HepG2 (cell line): ENCODE results near the gene PIMREG. TPM values are rescaled to one million over a fixed set of nuclear protein-coding genes. Genes with fewer than 3 reads are reported as not detected.

Experiments
- ATAC-seq: fragments of 200-7000 bp; cut with Tn5 transposase; 3 replicates; pipeline ENCODE4 v1.9.1; 2020; ENCODE audit warnings: mild to moderate bottlenecking, moderate library complexity
- BruUV-seq: library from RNA; stranded (reverse); fragments of 400-500 nt; replicated peaks from 2 replicates; lab custom pipeline; 2021; lab: Mats Ljungman, UMichigan
- CTCF ChIA-PET: fragments of 300-600 bp; formaldehyde crosslinking; extraction: SDS; loops from one replicate; lab custom pipeline; 2021; ENCODE audit warnings: low total read pairs, inconsistent platforms, low intra/inter-chr PET ratio; lab: Yijun Ruan, JAX
- POLR2A ChIA-PET: fragments of 350-600 bp; sonication (Branson Sonifier 250); formaldehyde crosslinking; loops from one replicate; lab custom pipeline; 2020; ENCODE audit warnings: antibody characterized with exemption, inconsistent platforms; lab: Yijun Ruan, JAX
- DNase-seq: peaks from one replicate; pipeline ENCODE4 v3.0.0-alpha.2; 2015; ENCODE audit warnings: low spot score
- FAIRE-seq: peaks from 3 replicates; lab custom pipeline; 2011; peaks lifted over from hg19 to GRCh38; lab: Jason Lieb, UNC
- H2AFZ ChIP-seq: one replicate; pipeline ENCODE4 v1.6.1; 2011; ENCODE audit warnings: low read length, inconsistent platforms
- H3K27ac ChIP-seq: fragments of 300-600 bp; 3 replicates; pipeline ENCODE4 v1.8.0; 2011; ENCODE audit warnings: mixed run types, mild to moderate bottlenecking, mixed read lengths, low read length, inconsistent platforms; ENCODE audit not compliant: insufficient read depth; ENCODE audit errors: extremely low read length
- H3K27me3 ChIP-seq, 2 experiments: fragments of 200-600 bp in 1 of 2; 2 replicates in 1 of 2; 3 replicates in 1 of 2; pipeline versions ENCODE4 v1.6.0 to v1.8.0; 2011; ENCODE audit warnings: low read length in 2 of 2, mild to moderate bottlenecking in 2 of 2, moderate library complexity in 2 of 2, inconsistent platforms in 1 of 2; ENCODE audit not compliant: insufficient read depth in 2 of 2, control insufficient read depth in 1 of 2
- H3K36me3 ChIP-seq, 2 experiments: fragments of 200-600 bp in 1 of 2; replicated peaks in 1 of 2; 2 replicates in 1 of 2; 3 replicates in 1 of 2; pipeline versions ENCODE4 v1.5.1 to v1.8.0; 2011; ENCODE audit warnings: low read length in 2 of 2, inconsistent platforms in 1 of 2; ENCODE audit not compliant: insufficient read depth in 2 of 2, control insufficient read depth in 1 of 2
- H3K4me1 ChIP-seq: 2 replicates; pipeline ENCODE4 v1.5.1; 2012; ENCODE audit warnings: low read length, inconsistent platforms; ENCODE audit not compliant: insufficient read depth
- H3K4me2 ChIP-seq: 2 replicates; pipeline ENCODE4 v1.6.0; 2011; ENCODE audit warnings: low read depth, low read length, inconsistent platforms
- H3K4me3 ChIP-seq, 3 experiments: fragments of 200-600 bp in 1 of 3; sonication (generic), shearing (Covaris generic) in 1 of 3; replicated peaks in 1 of 3; 2 replicates each; pipeline ENCODE4 v1.5.1; 2011 to 2016; ENCODE audit warnings: low read length in 3 of 3, inconsistent platforms in 2 of 3, low read depth in 2 of 3, mild to moderate bottlenecking in 2 of 3, control low read depth in 1 of 3, mixed read lengths in 1 of 3; ENCODE audit not compliant: insufficient read depth in 1 of 3
- H3K79me2 ChIP-seq: one replicate; pipeline ENCODE4 v1.6.1; 2011; ENCODE audit warnings: low read length, inconsistent platforms; ENCODE audit not compliant: insufficient read depth
- H3K9ac ChIP-seq: 2 replicates; pipeline ENCODE4 v1.6.0; 2011; ENCODE audit warnings: mild to moderate bottlenecking, low read depth, low read length, inconsistent platforms; ENCODE audit not compliant: insufficient read depth
- H3K9me3 ChIP-seq: 2 replicates; pipeline ENCODE4 v1.5.1; 2012; ENCODE audit warnings: mild to moderate bottlenecking, low read length
- H4K20me1 ChIP-seq: 2 replicates; pipeline ENCODE4 v1.6.0; 2011; ENCODE audit warnings: inconsistent platforms, mild to moderate bottlenecking, low read length, moderate library complexity; ENCODE audit not compliant: insufficient read depth
- ATM ChIP-seq: fragments of 450-650 bp; IDR thresholded peaks from 2 replicates; pipeline ENCODE4 v1.7.1; 2017; ENCODE audit warnings: mild to moderate bottlenecking, borderline replicate concordance
- CBX2 ChIP-seq, 2 experiments: fragments of 200-600 bp in 1 of 2; sonication (generic); formaldehyde crosslinking in 1 of 2; IDR thresholded peaks; 2 replicates each; pipeline versions ENCODE4 v1.7.0 to v1.8.1; 2018 to 2022; ENCODE audit warnings: low read depth in 2 of 2, low read length in 1 of 2, mild to moderate bottlenecking in 1 of 2, missing genetic modification reagents in 1 of 2
- EP300 ChIP-seq, 3 experiments: sonication (generic) in 1 of 3; formaldehyde crosslinking in 1 of 3; IDR thresholded peaks; 2 replicates each; pipeline versions ENCODE4 v1.5.1 to v1.6.1; 2011 to 2020; ENCODE audit warnings: low read depth in 2 of 3, low read length in 2 of 3, borderline replicate concordance in 1 of 3, improper control_type of control experiment in 1 of 3, mild to moderate bottlenecking in 1 of 3, missing genetic modification reagents in 1 of 3, moderate library complexity in 1 of 3
- FOXJ3 ChIP-seq: sonication (generic); formaldehyde crosslinking; IDR thresholded peaks from 2 replicates; pipeline ENCODE4 v1.4.0; 2020; ENCODE audit warnings: missing genetic modification reagents, mild to moderate bottlenecking, borderline replicate concordance
- HNF1B ChIP-seq: sonication (generic); formaldehyde crosslinking; IDR thresholded peaks from 2 replicates; pipeline ENCODE4 v1.5.1; 2020; ENCODE audit warnings: mild to moderate bottlenecking, moderate library complexity, missing genetic modification reagents
- IRF2 ChIP-seq: IDR thresholded peaks from 2 replicates; pipeline ENCODE4 v1.6.1; 2018; ENCODE audit warnings: missing genetic modification reagents, missing compliant biosample characterization
- NFIC ChIP-seq: IDR thresholded peaks from 2 replicates; pipeline ENCODE4 v1.6.1; 2012; ENCODE audit warnings: mild to moderate bottlenecking, low read length, inconsistent platforms
- POGZ ChIP-seq: sonication (generic); formaldehyde crosslinking; IDR thresholded peaks from 2 replicates; pipeline ENCODE4 v1.4.0; 2020; ENCODE audit warnings: mild to moderate bottlenecking, missing genetic modification reagents
- SMAD3 ChIP-seq: sonication (generic); formaldehyde crosslinking; IDR thresholded peaks from 2 replicates; pipeline ENCODE4 v1.4.0; 2020; ENCODE audit warnings: missing genetic modification reagents
- SNRNP70 ChIP-seq: fragments of 200-400 bp; formaldehyde crosslinking; IDR thresholded peaks from 2 replicates; pipeline ENCODE4 v1.6.1; 2017; ENCODE audit warnings: mild to moderate bottlenecking, low read depth, low read length, moderate library complexity
- THAP11 ChIP-seq: IDR thresholded peaks from 2 replicates; pipeline ENCODE4 v1.6.1; 2016; ENCODE audit warnings: missing biosample characterization, missing genetic modification reagents
- YEATS4 ChIP-seq: sonication (generic); formaldehyde crosslinking; IDR thresholded peaks from 2 replicates; pipeline ENCODE4 v1.4.0; 2020; ENCODE audit warnings: missing genetic modification reagents, borderline replicate concordance
- ZKSCAN5 ChIP-seq: sonication (generic); formaldehyde crosslinking; IDR thresholded peaks from 2 replicates; pipeline ENCODE4 v1.5.1; 2020; ENCODE audit warnings: mild to moderate bottlenecking, missing genetic modification reagents
- ZNF24 ChIP-seq: fragments of 450-650 bp; IDR thresholded peaks from 2 replicates; pipeline ENCODE4 v1.6.1; 2017; ENCODE audit warnings: antibody characterized with exemption, mild to moderate bottlenecking
- ZNF432 ChIP-seq: sonication (generic); formaldehyde crosslinking; IDR thresholded peaks from 2 replicates; pipeline ENCODE4 v1.5.0; 2020; ENCODE audit warnings: missing genetic modification reagents, mild to moderate bottlenecking, borderline replicate concordance
- WGBS: methylation state at CpG from one replicate; pipeline ENCODE4 v1.1.6; 2017; ENCODE audit warnings: low lambda C conversion rate; 5-methylcytosine and 5-hydroxymethylcytosine counted together
- in situ Hi-C: cut with HindIII; loops from 2 replicates; pipeline ENCODE4 v1.10.0; 2017; ENCODE audit warnings: low pct_unique_long_range_greater_than_20kb; ENCODE audit not compliant: extremely low pct_ligation_motif_present
- intact Hi-C: fragments of 100-400 bp; cut with micrococcal nuclease; formaldehyde crosslinking; loops from one replicate; pipeline ENCODE4 v1.10.0; 2022; ENCODE audit not compliant: unreplicated experiment
- polyA plus RNA-seq, 8 experiments: library from polyadenylated mRNA; depleted of rRNA in 3 of 8; stranded (reverse) in 7 of 8; unstranded in 1 of 8; fragments of >200 nt; fragmentation: Illumina TruSeq in 4 of 8; extraction: Trizol in 4 of 8; gene quantifications; 2 replicates each; pipeline versions ENCODE4 v1.2.1 to v1.2.3, GENCODE V29; 2011 to 2016; ENCODE audit warnings: low read depth in 4 of 8, missing spikeins in 1 of 8, mixed read lengths in 1 of 8; ENCODE audit not compliant: insufficient read depth in 1 of 8
- total RNA-seq, 5 experiments: library from RNA; depleted of rRNA; stranded (reverse); fragments of >200 nt; fragmentation: Illumina TruSeq; extraction: Trizol; gene quantifications; 2 replicates each; pipeline ENCODE4 v1.2.3, GENCODE V29; 2016; ENCODE audit warnings: low read depth in 1 of 5
- TF ChIP-seq, protein P1 (sequence below): sonication (generic); formaldehyde crosslinking; conservative IDR thresholded peaks from 2 replicates; pipeline ENCODE4 v1.4.0; 2020; ENCODE audit warnings: mild to moderate bottlenecking, missing genetic modification reagents, moderate library complexity
- TF ChIP-seq, protein P2 (sequence below): sonication (generic); formaldehyde crosslinking; IDR thresholded peaks from 2 replicates; pipeline ENCODE4 v1.4.0; 2020; ENCODE audit warnings: missing genetic modification reagents

The PIMREG gene
- total and polyA plus RNA-seq, 2 of the 13 experiments (the other 11 are each of a cell fraction or from before 2014, with no cell fraction given), result 15.6 to 30.3 TPM

DNA sequence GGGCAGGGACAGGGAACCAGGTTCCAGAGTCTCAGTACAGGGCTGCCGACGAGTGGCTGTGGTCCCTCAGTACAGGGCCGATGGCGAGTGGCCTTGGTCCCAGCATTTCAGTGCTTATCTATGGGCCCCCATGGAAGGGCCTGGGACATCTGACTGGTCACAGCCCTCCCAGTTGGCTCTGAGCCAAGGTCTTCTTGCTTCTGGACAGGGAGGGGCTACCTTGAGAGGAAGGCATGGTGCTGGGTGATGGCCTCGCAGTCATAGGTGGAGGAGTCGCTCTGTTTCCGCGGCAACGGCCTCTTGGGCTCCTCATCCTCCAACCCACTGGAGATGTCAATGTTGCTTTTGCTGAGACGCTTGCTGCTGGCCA lies 32.5 kb downstream of the PIMREG start (continued):
- TF ChIP-seq EP300 (IDR thresholded peaks at IDR 0.05; ENCODE audit: low read depth in 2 of 2, low read length in 2 of 2), result no peak
- TF ChIP-seq EP300 (CRISPR knock-in tag; IDR thresholded peaks at IDR 0.05; ENCODE audit: borderline replicate concordance), result no peak
- TF ChIP-seq NFIC, result no peak
- TF ChIP-seq FOXJ3 (CRISPR knock-in tag), result no peak
- no peak for TF ChIP-seq POGZ (CRISPR knock-in tag)
- TF ChIP-seq CBX2 (IDR thresholded peaks at IDR 0.05; ENCODE audit: low read depth, low read length), result no peak
- TF ChIP-seq CBX2 (CRISPR knock-in tag; IDR thresholded peaks at IDR 0.05; ENCODE audit: low read depth), result no peak
- no peak for TF ChIP-seq ZKSCAN5 (CRISPR knock-in tag)

- no peaks in the 10 kb centered on the region for H3K27me3 ChIP-seq
- no peak overlapping the region for H3K4me2 ChIP-seq
- H3K4me3 ChIP-seq, result no peak overlapping the region
- H2AFZ ChIP-seq, result no peak overlapping the region
- in situ Hi-C loops (no loop called here), intact Hi-C loops (loop anchor here (10.0 kb wide), 1 partner anchor 77 kb away; the partner anchor contains the start of gene PITPNM3)
- POLR2A ChIA-PET, result no interaction called here
- no peak for FAIRE-seq
- WGBS, result 21% methylated on average over 4 of the region's 14 CpGs
- no TSS peak for BruUV-seq
- DNase-seq, result no peak
- H4K20me1 ChIP-seq, result no peaks in the 10 kb centered on the region
- no peaks in the 10 kb centered on the region for H3K4me1 ChIP-seq
- CTCF ChIA-PET, result no interaction called here
- no peak overlapping the region for H3K27ac ChIP-seq
- H3K79me2 ChIP-seq, result no peaks in the 10 kb centered on the region
- no peaks in the 10 kb centered on the region for H3K36me3 ChIP-seq
- H3K9me3 ChIP-seq, result no peaks in the 10 kb centered on the region
- ATAC-seq, result no peak
- H3K9ac ChIP-seq, result no peak overlapping the region
- TF ChIP-seq THAP11 (CRISPR knock-in tag) (no peak), YEATS4 (no peak), ZNF24 (no peak), SNRNP70 (no peak), HNF1B (no peak), IRF2 (CRISPR knock-in tag) (no peak), ZNF432 (CRISPR knock-in tag) (no peak), SMAD3 (CRISPR knock-in tag) (no peak), ATM (no peak)
- TF ChIP-seq, protein P1, sequence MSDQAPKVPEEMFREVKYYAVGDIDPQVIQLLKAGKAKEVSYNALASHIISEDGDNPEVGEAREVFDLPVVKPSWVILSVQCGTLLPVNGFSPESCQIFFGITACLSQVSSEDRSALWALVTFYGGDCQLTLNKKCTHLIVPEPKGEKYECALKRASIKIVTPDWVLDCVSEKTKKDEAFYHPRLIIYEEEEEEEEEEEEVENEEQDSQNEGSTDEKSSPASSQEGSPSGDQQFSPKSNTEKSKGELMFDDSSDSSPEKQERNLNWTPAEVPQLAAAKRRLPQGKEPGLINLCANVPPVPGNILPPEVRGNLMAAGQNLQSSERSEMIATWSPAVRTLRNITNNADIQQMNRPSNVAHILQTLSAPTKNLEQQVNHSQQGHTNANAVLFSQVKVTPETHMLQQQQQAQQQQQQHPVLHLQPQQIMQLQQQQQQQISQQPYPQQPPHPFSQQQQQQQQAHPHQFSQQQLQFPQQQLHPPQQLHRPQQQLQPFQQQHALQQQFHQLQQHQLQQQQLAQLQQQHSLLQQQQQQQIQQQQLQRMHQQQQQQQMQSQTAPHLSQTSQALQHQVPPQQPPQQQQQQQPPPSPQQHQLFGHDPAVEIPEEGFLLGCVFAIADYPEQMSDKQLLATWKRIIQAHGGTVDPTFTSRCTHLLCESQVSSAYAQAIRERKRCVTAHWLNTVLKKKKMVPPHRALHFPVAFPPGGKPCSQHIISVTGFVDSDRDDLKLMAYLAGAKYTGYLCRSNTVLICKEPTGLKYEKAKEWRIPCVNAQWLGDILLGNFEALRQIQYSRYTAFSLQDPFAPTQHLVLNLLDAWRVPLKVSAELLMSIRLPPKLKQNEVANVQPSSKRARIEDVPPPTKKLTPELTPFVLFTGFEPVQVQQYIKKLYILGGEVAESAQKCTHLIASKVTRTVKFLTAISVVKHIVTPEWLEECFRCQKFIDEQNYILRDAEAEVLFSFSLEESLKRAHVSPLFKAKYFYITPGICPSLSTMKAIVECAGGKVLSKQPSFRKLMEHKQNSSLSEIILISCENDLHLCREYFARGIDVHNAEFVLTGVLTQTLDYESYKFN (CRISPR knock-in tag), result no peak
- TF ChIP-seq, protein P2, sequence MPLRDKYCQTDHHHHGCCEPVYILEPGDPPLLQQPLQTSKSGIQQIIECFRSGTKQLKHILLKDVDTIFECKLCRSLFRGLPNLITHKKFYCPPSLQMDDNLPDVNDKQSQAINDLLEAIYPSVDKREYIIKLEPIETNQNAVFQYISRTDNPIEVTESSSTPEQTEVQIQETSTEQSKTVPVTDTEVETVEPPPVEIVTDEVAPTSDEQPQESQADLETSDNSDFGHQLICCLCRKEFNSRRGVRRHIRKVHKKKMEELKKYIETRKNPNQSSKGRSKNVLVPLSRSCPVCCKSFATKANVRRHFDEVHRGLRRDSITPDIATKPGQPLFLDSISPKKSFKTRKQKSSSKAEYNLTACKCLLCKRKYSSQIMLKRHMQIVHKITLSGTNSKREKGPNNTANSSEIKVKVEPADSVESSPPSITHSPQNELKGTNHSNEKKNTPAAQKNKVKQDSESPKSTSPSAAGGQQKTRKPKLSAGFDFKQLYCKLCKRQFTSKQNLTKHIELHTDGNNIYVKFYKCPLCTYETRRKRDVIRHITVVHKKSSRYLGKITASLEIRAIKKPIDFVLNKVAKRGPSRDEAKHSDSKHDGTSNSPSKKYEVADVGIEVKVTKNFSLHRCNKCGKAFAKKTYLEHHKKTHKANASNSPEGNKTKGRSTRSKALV (CRISPR knock-in tag), result no peak
Measured at GRCh38 chr17:6477831-6478383, 33.7 kb downstream of the PIMREG start.
